ENCODE results near the gene SRRM1.
"Not testable (repeated sequence)": the region's sequence is repeated elsewhere in the genome, so short reads cannot be mapped to it uniquely, and the experiment has no call there.

Gene SRRM1

DNA sequence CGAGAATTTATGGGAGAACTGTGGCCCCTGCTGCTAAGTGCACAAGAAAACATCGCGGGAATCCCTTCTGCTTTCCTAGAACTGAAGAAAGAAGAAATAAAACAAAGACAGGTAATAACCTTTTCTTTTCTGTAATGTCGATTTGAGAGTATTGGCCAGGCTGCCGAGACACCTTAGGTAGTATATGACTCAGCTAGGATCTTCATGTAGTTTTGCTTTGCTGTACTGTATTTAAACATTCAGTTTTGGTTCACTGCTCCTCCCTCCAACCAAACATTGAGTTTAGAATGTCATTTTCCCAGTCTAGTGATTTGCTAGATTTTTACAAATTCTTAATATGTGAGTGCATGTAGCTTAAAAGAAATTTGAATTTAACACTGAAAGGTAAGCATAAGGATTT, 5.8 kb downstream of the SRRM1 start:
- no peak for DNase-seq (ENCODE audit: low read depth)

DNA sequence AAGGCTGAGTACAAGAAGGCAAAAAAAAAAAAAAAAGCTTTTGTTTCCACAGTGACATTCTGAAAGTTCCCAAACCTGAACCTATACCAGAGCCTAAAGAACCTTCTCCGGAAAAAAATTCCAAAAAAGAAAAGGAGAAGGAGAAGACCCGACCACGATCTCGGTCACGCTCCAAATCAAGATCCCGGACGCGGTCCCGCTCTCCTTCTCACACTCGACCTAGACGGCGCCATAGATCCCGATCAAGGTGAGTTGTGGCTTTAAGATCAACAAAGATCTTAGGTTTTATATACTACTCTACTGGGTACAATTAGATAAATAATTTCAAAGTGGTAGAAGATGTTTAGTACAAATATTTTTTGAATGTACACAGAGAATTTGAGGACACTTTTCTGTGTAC, 9.3 kb downstream of the SRRM1 start:
- no peak for DNase-seq (ENCODE audit: low read depth)

DNA sequence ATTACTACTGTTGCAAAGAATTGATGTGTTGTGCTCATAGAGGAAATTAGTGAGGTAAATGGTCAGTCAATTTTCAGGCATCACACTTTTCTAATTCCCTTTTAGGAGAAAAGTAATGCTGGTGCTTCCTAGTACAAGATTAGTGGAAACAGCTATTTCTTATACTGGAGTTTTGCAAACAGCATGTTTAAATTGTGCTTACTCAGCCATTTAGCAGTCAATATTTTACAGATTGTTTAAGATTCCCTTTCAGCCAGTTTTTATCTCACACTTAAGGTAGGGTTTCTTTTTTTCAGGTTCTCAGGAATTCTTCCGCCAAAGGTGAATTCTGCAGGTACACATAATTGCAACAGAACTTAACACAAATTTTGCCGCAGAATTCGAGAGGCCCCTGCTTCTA, 10.9 kb downstream of the SRRM1 start:
- DNase-seq (ENCODE audit: low read depth), result no peak

DNA sequence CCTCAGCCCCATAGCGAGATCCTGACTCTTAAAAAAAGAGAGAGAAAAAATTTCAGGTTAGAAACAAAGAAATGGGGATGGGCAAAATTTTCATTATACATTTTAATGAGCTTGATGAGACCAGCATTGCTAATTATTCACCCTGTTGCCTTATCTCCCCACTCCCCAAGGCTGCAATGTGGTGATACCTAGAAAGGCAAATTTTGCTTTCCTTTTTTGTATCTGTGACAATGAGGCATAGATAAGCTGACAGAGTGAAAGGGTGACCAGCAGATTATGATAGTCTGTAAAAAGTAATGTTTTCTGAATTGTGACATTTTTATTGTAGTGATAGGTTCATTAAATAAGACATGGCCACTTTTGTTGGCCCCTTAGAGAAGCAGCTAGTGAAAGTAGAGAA, 12.9 kb downstream of the SRRM1 start:
- no peak for DNase-seq (ENCODE audit: low read depth)

DNA sequence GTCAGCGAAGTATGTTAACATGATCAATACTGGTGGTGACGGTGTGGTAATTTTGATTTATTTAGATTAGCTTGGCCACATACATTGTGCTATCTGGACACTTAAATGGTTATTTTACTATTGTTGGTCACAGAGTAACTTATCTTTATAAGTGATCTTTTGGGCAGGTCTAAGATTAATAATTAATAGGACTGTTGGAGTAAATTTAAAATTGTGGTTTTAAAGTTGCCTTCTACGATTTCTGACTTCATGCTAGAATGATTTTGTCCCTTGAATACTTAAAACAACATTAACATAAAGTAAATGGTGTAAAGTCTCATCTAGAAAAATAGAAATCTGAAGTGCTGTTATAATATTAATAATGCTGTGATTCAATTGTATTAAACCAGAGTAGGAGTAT, 14.7 kb downstream of the SRRM1 start:
- DNase-seq (ENCODE audit: low read depth), result no peak

DNA sequence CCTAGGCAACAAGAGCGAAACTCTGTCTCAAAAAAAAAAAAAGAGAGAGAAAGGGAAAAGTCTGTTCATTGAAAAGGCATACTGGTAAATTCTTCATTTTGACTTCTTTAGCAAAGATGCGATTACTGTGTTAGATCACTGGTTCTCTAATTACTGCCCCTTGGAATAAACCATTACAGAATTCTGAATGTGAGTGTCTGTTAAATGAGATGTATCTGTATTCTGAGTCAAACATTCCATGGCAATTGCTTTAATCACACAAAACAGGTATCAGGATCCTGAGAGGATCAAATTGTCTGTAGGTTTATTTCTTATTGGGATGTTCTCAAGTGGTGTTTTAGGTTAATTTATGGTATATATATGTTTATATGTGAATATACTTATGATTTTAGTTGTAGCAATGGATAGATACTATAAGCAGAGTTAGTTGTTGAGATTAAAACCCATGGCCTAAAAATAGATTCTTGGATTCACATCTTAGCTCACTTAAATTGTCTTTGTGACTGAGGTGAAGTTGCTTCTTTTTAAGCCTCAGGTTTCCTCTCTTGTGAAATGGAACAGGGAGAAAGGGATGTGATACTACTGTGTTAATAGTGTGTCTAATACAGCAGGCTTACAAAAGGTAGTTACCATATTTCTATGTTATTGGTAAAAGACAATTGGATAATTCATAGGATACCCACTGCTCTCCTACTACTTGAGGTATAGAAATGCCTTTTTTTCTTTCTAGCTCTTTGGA, 16.2 kb downstream of the SRRM1 start:
- no peak for DNase-seq (ENCODE audit: low read depth)

DNA sequence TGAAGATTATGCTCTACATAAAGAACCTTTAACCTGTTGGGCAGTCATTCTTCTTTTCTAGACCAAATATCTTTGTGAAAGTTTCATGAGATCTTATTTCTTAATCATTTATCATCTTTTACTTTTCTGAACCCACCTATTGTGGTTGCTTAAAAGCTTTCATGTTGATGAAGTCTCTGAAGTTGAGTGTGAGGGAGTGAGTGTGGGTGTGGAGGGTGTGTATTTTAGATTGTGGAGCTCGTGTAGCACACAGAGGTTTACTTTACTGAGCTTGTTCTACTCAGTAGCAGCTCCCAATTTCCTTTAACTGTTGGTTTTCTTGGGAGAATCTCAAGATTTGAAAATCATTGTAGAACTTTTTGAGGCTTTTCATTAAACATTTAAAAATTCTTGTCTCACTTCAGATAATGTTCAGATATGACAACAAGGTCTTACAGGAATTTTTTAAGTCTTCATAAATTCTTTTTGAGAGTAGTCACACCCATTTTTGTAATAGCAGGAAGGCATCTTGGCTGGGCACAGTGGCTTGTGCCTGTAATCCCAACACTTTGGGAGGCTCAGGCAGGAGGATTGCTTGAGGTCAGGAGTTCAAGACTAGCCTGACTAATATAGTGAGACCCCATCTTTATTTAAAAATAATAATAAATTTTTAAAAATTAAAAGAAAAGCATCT, 17.0 kb downstream of the SRRM1 start:
- no peak for DNase-seq (ENCODE audit: low read depth)

DNA sequence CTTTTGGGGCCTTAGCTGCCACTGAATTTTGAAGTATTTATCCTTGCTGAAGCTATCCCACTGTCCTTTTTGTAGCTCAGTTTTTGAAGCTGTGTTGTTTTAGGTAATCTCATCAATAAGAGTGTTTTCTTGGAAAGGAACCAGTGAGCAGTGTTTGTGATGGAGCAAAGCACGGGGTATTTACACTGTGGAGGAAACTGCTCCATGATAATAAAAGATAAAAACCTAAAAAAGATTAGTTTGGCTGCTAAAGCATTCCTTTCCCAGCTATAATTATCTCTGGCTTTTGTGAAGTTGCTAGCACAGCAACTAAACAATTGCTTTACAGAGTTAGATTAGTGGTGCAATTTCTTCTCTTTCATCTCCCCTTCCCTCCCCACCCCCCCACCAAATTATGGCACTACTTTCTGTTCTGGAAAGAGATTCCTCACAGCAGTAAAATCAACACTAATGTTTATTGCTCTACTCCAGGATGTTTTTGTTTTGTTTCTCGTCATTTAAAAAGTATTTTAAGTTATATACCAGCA, 21.5 kb downstream of the SRRM1 start:
- no peak for DNase-seq (ENCODE audit: low read depth)

DNA sequence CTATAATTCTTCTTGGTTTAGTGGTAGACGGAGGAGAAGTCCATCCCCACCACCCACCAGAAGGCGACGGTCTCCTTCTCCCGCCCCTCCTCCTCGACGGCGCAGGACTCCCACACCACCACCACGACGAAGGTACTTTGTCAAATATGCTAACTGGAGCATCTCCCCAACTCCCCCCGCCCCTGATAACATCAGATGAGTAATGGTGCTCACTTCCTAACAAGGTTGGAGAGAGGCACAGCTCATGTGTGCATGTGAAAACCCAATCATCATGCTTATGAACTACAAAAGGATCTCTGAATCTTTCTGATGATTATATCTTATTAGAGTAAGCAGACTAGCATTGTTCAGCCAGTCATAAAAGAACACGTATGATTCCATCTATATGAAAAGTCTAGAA, 23.7 kb downstream of the SRRM1 start:
- no peak for DNase-seq (ENCODE audit: low read depth)

DNA sequence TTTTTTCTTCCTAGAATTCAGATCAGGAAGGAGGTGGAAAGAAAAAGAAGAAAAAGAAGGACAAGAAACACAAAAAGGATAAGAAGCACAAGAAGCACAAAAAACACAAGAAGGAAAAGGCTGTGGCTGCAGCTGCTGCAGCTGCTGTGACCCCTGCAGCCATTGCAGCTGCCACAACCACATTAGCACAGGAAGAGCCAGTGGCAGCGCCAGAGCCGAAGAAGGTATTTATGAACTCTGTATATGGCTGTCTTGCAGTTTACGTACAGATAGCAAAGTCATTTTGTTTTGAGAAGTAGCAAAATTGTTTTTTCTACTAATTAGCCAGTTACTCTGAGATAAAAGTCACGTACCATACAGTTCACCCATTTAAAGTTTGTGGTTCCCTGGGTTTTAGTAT, 28.3 kb downstream of the SRRM1 start:
- DNase-seq (ENCODE audit: low read depth), result not testable (repeated sequence)

DNA sequence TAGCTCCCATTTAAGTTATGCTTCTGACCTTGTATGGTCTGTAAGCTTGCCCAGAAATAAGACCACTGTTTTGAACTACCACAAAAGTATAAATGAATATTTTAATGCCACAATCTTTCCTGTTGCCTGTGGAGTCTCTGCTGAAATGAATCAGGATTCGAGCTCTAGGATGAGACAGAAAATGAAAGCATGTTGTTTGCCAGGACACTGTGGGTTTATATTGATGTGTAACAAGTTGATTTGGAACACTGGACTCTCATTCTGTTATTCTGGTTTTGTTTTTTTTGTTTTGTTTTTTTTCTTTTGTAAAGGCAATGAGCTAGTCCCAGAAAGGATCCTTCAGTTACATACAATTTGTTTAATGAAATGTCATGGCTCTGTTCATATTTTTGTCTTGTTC, 29.6 kb downstream of the SRRM1 start:
- DNase-seq (ENCODE audit: low read depth), result not testable (repeated sequence)

DNA sequence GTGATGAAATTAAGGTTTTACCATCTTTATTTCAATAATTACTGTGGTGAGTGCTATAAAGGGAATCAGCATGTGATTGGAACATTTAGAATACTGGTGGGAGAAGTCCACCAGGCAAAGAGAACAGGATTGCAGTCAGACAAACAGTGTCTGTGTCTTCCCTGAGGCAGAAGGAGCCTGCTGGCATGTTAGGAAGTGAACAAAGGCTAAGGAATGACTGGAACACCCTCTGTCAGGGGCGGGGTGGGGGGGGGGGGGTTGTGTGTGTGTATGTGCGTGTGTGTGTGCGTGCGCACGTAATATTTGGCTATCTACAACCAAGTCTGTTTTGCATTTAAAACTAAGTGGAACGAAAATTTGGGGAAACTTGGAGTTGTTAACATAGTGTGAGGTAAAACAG, 30.2 kb downstream of the SRRM1 start:
- no peak for DNase-seq (ENCODE audit: low read depth)

DNA sequence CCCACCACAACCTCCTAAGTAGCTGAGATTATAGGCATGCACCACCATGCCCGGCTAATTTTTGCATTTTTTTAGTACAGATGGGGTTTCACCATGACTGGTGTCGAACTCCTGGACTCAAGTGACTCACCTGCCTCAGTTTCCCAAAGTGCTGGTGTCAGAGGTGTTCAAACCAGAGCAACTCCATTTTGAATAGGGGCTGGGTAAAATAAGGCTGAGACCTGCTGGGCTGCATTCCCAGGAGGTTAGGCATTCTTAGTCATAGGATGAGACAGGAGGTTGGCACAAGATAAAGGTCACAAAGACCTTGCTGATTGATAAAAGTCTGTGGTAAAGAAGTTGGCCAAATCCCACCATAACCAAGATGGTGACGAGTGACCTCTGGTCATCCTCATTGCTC, 35.3 kb downstream of the SRRM1 start:
- not testable (repeated sequence) for DNase-seq (ENCODE audit: low read depth)

DNA sequence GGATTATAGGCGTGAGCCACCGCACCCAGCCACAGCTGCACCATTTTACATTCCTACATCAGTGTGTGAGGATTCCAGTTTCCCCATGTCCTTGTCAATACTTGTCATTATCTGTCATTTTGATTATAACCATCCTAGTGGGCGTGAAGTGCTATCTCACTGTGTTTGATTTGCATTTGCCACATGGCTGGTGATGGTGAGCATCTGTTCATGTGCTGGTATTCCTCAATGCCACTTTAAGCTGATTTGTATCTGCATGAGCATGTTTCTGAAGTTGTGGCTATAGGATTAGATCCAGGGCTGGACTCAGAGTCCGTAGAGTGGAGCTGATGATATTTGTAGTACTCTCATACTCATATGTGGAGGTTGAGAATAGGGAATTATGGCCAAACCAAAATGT, 36.6 kb downstream of the SRRM1 start:
- no peak for DNase-seq (ENCODE audit: low read depth)

DNA sequence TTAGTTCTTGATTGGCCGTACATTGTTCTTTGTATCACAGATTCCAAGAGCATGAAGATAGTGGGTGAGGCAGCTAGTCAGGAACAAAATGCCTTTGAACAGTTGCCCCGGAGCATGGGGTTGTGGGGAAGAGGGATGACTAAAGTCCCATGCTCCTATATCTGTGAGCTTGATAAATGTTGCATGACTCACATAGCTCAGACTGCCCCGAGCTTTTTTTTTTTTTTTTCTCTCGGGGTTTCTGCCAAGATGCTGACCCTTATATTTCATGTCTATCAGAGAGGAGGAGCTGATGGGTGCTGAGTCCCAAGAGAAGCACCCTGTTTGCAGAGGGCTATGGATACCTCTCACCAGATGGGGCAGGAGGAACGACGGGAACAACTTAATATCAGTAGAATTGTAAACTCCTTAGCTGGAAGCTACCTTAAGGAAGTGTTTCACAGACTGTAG, 40.6 kb downstream of the SRRM1 start:
- peak; percentile 95 for DNase-seq (ENCODE audit: low read depth)

DNA sequence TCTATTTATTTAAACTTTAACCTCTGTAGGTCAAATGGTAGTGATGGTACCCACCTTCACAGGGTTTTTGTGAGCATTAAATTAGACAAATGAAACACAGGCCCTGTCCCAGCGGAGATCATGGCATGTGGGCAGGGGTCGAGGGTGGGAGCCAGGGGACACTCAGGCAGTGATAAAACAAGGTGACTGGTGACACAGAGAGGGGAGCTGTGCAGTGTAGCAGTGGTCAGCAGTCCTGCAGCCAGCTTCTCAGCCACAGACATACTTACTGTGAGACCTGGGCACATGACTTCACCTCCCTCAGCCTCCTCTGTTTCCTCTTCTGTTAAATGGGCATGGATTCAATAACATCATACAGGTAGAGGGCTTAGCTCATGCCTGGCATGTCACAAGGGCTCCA, 44.9 kb downstream of the SRRM1 start:
- no peak for DNase-seq (ENCODE audit: low read depth)

DNA sequence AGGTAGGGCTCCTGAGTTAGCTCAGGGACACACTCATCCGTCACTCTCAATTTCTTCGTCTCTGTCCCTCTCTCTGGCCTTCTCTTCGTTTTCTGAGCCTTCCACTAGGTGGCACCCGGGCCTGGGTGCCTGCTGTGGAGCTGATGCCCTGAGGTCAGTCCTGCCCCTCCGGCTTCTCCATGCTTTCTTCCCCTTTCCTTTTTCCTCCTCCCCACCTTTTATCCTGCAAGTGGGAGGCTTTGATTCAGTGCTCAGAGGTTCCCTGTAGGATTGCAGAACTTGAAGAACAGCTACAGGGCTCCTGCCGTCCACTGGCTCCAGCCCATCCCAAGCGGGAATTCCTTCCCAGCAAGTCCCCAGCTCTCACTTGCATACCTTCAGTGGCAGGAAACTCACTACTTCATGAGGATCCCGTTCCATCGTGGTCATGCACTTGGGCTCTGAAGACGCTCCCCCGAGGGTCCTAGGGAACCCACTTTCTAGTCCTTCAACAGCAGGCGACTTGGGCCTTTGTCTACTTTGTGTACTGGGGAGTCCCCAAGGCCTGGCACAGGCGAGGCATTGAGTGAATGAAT, 45.6 kb downstream of the SRRM1 start:
- DNase-seq (ENCODE audit: low read depth), result no peak

DNA sequence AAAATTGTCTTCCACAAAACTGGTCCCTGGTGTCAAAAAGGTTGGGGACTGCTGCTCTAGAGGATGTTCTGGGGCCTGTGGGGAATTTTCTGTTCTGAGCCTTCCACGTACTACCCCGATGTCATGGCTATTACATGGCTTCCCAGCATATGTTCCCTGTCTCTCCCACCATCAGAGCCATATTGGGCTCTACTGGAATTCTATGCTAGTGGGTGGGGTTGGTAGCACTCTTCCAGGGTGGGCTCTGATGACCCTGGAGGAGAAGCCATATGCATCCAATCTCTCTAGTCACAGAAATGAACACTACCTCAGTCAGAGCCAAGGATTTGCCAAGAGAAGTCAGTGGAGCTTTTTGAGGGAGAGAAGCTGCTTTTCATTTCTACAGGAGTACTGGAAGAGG, 47.9 kb downstream of the SRRM1 start:
- no peak for DNase-seq (ENCODE audit: low read depth)

DNA sequence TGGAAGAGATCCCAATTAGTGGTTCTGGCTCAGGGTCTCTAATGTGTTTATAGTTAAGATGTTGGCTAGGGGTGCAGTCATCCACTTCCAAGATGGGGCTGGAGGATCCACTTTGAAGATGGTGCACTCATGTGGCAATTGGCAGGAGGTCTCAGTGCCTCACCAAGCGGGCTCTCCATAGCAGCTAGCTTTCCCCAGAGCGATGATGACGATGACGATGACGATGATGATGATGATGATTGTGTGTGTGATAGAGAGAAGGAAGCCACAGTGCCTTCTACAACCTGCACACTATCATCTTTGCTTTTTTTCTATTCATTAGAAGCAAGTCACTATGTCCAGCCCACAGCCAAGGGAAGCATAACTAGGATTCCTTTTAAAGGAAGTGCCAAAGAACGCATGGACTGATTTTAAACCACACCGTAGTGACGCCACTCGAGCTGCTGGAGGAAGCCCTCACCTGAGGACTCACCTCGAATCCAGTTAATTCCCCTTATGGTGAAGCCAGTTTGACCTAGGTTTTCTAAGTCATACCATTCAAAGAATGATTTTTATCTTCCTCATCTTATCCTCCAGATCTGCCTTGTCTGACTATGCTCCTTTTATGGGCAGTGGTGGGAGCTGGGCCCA, 49.4 kb downstream of the SRRM1 start:
- no peak for DNase-seq (ENCODE audit: low read depth)

DNA sequence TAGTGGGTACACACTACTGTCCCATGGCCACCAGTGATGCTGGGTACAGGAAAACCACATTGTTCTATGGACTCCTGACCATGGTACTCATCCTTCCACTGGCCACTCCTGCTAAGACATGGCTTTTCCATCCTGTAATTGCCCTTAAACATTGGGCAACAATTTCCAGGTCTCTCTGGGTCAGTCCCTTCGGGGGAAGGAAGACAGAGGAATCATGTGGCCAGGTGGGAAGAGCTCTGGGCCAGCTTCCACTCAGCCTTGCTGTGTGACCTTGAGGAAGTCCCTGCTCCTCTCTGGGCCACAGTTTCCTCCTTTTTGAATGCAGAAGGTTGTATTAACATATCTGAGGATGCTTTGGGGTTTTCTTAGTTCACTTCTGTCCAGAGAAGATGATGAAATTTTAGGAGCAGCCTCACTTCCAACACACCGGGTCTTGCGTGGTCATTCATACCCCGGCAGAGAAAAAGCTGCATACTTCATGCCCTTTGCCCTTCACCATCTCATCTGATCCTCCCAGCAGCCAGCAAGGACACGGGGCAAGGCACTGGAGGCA, 50.8 kb downstream of the SRRM1 start:
- no peak for DNase-seq (ENCODE audit: low read depth)

DNA sequence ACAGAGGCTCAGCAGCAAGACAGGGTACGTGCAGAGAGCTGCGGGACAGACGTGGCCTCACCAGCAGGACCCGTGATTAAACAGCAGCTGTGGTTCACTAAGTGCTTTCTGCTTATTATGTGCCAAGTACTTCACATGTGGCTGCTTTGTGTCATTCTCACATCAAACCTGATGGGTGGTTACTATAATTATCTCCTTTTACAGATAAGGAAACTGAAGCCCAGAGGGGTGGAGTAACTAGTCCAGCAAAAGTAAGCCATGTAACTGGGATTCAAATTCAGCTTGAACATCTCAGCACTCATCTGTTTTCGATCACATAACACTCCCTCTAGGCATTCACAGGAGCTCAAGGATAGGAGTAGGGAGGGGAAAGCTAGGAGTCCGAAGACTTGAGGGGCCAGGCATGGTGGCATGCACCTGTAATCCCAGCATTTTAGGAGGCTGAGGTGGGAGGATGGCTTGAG, 51.3 kb downstream of the SRRM1 start:
- no peak for DNase-seq (ENCODE audit: low read depth)

DNA sequence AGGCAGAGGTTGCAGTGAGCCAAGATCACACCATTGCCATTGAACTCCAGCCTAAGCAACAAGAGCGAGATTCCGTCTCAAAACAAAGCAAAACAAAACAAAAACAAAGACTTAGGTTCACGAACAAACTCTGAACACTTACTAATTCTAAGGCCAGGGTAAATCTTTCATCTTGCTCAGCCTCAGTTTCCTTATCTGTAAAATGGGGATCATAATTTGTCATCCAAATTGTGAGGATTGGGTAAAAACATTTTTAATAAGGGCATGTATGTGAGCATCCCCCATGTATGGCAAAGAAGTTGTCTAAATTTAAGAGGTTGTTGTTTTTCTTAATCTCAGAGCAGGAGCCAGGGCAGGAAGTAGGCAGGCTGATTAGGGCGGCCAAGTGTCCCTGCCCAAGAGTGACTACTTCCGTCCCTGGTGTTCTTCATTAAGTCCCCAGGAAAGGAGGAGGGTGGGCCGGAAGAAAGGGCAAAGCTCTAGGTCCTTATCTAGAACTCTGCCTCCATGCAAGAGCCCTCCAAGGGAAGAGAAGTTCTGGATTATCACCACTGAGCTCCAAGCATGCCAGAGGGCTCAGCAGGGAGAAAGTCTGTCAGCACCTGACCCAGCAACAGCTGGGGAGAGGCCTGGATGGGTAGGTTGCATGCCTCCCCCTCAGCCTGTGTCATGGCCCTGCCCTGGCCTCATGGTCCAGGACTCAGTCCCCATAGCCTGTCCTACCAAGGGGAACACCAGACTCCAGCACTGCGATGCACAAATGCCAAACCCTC, 52.3 kb downstream of the SRRM1 start:
- no peak for DNase-seq (ENCODE audit: low read depth)

Measured in HS-27A (cell line).